Activated naive CD8-positive, alpha-beta T cell treated with anti-CD3 and anti-CD28 coated beads, Interleukin-2, amount 50 U/mL, for 16 hours (primary cell): ENCODE results near the gene MAP1LC3A.
"Not testable (repeated sequence)": the region's sequence is repeated elsewhere in the genome, so short reads cannot be mapped to it uniquely, and the experiment has no call there.

Experiments
- DNase-seq: peaks from one replicate; pipeline ENCODE4 v3.0.0-alpha.2; 2020; ENCODE audit warnings: low read depth, low spot score

Gene MAP1LC3A

DNA sequence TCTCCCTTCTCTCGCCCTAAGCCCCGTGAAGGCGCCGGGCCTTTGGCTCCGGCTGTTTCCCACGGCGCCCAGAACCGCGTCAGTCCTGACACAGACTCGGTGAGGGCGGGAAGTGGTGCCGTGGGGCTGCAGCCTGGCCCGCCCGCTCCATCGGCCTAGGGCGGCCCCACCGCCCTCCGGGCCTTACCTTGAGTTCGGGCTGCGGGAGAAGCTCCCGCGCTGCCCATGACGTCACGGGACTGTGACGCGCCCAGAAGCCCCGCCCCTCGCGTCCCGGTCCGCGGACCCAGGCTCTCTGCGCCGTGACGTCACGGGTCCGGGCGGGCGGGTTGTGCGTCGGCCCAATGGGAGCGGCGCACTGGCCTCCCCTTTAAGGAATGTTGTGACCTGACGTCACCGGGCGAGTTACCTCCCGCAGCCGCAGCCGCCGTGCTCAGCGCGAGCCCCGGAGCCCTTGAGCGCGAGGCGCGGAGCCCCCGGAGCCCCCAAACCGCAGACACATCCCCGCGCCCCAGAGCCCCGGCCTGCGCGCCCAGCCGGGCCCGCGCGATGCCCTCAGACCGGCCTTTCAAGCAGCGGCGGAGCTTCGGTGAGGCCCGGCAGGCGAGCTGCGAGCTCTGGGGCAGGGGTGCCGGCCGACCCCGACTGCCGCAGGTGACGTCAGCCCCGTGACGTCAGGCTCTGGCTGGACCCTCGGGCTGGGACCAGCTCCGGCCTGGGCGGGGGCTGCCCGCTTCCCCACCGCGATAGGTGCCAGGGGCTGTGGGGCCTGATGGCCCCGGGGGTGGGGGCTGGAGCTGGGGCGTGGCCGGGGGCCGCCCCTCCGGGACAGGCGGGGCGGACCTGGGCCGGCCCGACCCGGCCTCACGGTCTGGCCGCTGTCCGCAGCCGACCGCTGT lies at the start of gene MAP1LC3A:
Gene MAP1LC3A (plus strand): TSS at position 399 of the 899 bp plus-strand sequence. CDS start 151 bp downstream, at position 550.
- peak; percentile 76 for DNase-seq

DNA sequence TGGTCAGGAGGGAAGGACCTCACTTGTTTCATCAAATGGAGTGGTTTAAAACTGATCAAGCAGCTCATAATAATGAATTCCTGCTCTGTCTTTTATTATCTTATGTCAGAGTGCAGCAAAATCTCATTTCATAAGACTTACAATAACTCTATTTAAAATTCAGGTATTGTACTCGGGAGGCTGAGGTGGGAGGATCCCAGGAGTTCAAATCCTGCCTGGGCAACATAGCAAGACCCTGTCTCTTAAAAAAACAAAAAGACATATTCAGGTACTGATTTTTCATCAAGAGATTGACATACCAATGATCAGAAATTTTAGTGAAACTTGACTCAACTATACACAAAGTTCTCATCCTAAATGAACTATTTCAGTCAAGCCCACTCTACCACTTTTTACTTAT lies 47.9 kb upstream of the MAP1LC3A start:
- DNase-seq, result no peak

DNA sequence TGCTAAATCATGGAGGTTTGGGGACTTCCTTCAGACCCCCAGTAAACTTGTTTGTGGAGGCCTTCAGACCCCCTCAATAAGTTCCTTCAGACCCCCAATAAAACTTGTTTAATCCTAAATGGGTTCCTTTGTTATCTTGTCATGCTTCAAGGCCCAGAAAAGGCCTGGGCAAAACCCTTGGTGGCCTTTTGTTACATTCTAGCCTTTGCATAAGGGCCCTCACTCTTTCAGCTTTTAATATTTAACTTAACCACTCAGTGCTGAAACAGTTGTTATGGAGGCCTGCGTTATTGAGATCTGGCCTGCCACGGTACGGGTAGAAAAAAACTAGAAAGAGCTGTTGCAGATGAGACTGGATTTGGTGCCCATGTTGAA lies 46.6 kb upstream of the MAP1LC3A start:
- DNase-seq, result no peak

DNA sequence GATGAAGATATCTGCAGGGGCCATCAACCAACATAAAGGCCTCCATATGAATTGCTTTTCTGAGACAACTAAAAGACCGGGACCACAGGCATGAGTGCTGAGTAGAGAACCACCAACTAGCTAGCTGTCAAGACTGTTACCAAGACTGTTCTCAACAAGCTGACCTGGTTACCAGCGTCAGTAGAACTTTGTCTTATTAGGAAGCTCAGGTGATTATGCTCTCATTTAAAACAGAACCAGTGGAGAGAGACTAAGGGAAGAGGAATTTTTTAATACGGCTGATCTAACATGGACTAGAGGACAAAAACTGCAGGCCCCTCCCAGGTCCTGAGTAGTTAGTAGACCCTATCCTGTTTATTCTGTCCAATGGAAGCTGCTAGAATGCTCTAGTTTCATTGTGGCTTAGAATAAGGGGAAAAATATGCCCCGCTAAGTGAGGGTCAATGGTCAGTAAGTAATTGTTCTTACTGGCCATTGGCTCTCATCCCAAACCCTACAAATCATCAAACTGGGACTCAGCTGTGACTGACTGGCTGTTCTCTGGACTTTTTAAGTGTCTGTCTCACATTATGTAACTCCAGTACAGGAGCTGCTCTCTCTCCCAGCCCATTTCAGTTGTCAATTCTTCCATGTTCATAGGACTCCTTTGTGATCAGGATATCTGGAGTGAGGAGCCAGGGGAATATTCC lies 46.1 kb upstream of the MAP1LC3A start:
- DNase-seq, result no peak

DNA sequence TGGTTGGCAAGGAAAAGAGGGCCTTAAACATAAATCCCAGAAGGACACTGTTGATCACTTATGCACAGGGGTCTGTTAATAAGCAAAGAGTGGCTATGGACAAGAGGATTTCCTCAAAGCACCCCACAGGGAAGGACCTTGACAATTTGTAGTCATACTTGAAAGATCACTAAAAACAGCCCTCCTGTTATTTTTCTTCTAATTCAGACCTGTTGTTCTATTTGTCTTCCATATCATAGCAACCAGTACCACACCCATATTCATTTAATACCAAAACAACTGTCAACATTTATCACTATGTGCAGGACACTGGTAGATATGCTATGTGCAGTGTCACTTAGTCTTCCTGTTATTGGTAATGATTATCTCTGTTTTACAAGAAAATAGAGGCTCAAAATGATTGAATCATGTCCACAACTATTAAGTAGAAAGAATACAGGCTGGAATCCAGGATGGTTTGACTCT lies 45.5 kb upstream of the MAP1LC3A start:
- no peak for DNase-seq

DNA sequence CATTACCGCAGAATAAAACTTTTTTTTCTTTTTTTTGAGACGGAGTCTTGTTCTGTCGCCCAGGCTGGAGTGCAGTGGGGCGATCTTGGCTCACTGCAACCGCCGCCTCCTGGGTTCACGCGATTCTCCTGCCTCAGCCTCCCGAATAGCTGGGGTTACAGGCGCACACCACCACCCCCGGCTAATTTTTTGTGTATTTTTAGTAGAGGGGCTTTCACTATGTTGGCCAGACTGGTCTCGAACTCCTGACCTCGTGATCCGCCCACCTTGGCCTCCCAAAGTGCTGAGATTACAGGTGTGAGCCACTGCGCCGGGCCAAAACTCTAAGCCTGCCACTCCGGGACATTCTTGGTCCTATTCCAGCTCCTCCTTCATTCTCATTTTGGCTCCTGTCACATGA lies 44.5 kb upstream of the MAP1LC3A start:
- DNase-seq, result not testable (repeated sequence)

DNA sequence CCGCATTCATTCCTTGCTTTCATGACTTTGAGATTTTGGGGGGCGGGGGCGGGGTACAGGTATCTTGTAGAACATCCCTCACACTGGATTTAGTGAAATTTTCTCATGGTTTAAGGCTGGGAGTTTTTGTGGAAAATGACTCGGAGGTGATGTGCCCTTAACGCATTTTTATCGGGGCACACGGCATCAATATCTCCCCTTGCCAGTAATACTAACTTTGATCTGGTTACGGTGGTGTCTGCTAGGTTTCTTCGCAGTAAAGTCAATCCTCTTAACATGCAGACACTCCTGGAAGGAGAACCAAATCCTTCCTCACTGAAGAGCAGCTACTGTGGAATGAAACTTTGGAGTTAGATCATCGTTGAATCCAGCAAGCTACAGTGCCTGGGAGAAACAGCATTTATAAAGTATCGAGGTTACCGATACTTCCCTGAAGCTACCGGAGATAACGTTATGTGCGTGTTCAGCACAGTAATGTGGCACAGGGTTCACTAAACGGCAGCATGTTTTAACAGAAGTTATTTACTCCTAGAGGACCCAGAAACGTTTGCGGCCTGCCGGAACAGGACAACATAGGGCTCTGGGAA lies 43.5 kb upstream of the MAP1LC3A start:
- no peak for DNase-seq

DNA sequence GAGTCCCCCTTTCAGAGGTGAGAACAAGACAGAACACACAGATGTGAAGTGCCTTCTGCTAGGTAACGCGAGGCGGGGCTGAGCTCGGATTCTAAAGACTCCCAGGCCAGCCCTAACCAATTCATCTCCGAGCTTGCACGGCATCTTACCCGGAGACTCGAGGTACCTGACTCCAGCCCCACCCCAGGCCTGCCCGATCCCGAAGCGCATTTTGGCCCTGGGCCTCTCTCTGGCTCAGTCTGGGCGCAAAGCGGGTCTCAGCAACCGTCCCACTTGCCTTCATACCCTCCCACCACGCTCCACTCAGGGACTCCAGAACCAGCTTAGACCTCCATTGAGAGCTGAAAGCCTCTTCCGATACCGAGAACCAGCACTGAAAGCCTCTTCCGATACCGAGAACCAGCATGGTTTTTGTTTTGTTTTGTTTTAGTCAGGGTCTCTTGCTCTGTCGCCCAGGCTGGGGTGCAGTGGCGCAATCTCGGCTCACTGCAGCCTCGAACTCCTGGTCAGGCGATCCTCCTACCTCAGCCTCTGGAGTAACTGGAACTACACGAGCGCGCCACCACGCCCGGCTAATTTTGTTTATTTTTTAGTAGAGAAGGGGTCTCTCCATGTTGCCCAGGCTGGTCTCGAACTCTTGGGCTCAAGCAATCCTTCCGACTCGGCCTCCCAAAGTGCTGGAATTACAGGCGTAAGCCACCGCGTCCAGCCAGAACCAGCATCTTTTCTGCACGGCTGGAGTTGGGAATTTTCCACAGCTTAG lies 42.9 kb upstream of the MAP1LC3A start:
- DNase-seq, result peak; percentile 28

DNA sequence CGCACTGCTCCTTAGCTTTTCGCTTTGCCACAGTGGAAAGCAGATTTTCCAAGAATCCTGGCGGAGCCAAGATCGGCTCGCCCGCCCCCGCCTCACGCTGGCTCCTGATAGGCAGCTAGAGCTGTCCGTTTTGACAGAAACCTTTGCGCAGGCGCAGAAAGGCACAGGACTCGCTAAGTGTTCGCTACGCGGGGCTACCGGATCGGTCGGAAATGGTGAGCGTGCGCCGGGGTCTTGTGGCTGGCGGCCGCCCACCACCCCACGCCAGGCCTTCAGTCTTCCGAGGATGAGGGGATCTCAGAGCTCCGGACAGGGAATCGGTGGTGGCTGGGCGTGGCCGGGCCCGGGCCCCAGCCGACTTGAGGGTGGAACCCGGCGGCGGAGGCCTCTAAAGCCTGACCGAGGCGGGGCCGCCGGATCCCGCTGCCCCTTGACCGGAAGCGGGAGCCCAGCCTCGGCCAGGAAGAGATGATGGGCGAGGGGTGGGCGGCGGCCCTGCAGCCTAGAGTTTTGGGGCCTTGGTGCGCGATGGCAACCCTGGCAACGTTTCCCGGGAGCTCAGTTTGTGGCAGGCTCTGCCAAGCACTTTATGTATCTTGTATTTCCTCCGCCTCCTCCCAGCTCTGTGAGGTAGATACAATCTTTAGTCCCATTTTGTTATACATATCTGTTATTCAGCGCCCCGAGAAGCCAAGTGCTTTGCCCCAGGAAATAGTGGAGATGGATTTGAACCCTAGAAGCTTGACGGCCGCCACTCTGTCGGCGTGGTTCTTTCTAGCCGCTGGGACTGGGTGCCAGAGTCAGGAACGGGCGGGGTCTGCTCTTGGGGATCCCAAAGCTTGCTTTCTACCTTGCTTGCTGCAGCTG lies 42.0 kb upstream of the MAP1LC3A start, which contains the start of gene DYNLRB1:
Gene DYNLRB1 (plus strand): TSS at position 176 of the 867 bp plus-strand sequence. CDS start 37 bp downstream, at position 213.
- peak; percentile 84 for DNase-seq

DNA sequence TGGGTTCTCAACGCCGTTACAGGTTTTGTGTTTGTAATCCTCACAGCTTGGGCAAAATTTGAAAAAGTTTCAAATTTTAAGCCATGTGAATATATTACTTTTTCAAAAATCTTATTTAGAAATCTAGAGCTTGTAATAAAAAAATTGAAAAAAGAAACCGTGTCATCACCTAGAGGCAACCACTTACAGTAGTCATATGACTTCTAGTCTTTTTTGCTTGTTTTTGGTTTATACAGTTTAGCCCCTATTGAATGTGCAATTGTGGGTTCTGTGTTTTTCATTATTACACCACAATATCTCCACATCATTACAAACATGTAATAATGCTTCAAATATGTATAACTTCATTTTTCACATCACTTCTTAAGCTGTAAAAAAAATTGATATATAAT lies 41.4 kb upstream of the MAP1LC3A start:
- DNase-seq, result no peak

DNA sequence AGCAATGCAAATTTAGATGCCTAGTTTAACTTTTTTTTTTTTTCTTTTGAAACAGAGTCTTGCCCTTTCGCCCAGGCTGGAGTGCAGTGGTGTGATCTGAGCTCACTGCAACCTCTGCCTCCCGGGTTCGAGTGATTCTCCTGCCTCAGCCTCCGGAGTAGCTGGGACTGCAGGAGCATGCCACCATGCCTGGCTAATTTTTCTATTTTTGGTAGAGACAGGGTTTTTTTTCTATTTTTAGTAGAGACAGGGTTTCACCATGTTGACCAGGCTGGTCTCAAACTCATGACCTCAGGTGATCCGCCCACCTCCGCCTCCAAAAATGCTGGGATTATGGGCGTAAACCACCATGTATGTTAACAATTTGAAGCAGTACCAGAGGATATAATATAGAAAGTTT lies 39.7 kb upstream of the MAP1LC3A start:
- DNase-seq, result not testable (repeated sequence)

DNA sequence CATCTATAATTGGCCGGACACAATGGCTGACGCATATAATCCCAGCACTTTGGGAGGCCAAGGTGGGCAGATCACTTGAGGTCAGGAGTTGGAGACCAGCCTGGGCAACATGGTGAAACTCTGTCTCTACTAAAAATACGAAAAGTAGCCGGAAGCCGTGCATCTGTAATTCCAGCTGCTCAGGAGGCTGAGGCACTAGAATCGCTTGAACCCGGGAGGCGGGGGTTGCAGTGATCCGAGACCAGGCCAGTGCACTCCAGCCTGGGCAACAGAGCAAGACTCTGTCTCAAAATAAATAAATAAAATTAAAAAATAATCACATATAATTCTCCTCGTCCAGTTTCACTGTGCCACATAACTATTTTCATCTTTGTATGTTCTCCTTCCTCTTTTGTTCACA lies 38.7 kb upstream of the MAP1LC3A start:
- DNase-seq, result not testable (repeated sequence)

DNA sequence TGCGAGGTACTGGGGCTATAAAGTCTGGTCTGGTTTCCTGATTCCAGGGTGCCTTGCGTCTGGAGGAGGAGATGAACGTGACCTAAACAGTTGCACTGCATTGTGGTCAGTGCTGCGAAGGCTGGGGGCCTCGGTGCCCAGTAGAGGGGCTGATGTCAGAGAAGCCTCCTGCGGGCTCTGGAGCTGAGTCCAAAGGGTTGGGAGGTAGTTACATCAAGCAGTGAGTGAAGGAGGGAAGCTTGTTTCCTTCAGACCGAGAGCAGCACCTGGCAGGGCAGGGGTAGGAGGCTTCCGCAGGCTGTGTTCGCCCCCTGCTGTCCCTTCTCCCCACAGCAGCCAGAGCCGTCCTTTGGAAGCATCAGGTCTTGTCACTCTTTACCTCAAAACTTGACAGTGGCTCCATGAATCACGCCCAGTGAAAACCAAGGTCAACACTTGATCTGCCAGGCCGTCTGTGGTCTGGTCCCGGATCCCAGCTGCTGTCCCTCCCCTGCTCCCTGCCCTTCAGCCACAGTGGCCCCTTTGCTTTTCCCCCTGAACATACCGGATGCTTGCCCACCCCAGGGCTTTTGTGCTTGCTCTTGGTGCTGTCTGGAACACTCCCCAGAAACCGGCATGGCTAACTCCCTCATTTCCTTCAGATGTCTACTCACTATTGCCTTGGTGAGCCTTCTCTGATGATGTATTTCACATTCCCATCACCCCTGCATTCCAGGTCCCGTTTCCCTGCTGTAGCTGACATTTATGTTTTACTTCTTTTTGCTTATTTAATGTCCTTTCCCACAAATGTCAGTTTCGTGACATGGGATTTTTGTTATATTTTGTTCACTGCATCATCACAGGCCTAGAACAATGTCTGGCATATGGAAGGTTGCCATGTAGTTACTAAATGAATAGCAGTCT lies 35.3 kb upstream of the MAP1LC3A start:
- DNase-seq, result peak; percentile 23

DNA sequence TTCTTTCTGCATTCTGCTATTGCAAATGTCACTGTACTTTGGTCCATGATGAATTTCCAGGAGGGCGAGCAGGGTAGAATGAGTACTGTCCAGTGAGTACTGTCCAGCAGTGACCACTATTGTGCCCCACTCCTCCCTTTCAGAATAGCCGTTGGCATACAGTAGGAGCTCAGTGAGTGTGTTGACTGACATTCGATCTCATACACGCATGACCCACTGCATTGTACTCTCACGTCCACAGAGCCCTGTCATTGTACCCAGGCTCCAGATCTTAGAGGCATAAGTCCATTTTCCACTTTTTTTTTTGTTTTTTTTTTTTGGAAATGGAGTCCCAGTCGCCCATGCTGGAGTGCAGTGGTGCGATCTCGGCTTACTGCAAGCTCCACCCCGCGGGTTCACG lies 34.1 kb upstream of the MAP1LC3A start:
- DNase-seq, result no peak

DNA sequence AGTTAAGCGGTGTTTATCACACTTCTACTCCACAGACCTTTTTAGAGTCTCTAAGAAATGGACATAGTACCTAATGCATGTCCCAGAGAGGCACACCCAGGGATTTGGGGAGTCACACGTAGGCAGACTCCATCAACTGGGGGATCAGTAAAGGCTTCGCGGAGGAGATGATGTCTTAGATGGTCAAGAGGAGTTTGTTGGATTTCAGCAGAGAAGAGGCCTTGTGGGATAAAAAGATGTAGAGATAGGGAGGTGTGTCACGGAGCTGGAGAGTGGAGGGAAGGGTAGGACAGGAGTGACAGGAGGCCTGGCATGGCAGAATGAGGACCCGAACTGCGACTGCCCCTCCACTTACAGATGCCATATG lies 33.2 kb upstream of the MAP1LC3A start:
- no peak for DNase-seq

DNA sequence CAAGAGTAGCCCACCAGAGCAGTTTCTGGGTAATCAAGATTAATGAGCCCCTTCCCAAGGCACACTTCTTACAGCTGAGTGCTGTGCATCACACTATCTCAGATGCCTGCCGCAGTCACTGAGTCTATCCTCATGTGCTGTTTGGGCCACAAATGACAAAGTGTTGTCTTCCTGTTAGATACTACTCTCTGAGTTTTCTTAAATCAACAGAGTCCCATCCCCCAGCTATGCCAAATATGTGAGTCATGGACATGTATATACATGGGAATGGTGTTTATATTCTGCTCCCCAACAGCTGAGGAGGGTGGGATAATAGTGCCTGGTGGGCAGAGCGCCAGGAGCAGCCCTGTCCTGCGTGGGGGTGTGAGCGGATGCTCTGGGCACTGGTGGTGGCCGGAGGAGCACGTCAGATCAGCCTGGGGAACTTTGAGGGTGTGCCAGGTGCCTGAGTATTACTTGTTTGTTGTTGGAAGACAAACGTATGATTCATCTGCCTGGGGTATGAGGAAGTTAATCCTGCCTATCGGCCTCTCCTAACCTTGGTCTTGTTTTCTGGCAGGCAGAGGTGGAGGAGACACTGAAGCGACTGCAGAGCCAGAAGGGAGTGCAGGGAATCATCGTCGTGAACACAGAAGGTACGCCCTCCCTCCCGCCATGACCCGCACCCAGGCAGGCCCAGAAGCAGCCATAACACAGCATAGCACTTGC lies 32.7 kb upstream of the MAP1LC3A start:
- DNase-seq, result no peak

DNA sequence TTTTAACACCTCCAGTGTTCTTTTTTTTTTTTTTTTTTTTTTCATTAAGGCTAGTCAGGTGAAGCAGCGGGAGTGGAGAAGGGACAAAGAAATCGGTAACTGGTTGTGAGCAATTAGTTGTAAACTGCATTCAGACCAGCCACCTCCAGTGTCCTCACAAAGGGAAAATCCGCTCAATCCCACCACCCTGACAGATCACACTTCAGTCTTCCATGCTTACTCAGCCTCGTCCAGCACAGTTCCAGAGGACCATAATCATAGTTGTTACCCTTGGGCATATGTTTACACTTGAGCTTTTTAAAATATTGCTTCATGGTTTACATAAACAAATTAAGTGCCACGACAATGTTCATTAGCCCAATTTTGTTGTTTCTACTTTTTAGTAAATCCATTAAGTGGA lies 32.1 kb upstream of the MAP1LC3A start:
- no peak for DNase-seq

DNA sequence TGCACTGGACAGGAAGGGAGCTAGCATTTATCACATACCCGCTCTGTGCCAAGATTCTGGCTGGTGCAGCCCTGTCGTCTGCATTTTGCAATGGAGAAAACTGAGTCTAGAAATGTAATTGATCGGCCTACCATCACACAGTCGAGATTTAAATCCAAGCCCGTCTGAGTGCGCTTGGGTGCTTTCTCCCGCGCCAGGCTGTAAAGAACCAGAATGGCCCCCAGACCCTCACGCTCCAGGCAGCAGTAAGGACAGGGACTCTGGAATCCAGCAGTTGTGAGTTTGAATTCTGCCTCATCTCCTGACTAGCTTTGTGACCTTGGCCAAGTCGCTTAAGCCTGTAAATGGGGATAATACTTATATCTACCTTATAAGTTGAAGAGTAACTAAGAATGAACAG lies 31.5 kb upstream of the MAP1LC3A start:
- no peak for DNase-seq

DNA sequence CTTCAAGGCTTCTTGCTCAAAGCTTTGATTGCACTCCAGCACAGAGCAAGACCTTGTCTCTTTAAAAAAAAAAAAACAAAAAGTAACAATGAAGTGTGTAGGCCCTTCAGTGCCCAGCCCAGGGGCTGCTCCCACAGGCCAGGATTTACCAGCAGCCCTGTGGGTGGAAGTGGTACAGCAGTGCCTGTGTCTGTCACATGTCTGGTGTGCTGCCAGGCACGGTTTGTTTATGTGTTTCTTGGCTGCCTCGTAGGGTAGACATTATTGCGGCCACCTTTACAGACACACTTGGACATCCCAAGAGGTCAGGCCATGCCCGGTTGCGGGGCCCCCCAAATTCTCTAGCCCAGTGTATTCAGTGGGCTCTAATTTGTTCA lies 29.6 kb upstream of the MAP1LC3A start:
- no peak for DNase-seq
